Immature natural killer cell (primary cell): ENCODE measurements around the gene FGGY. TPM values are rescaled to one million over a fixed set of nuclear protein-coding genes. Genes with fewer than 3 reads are reported as not detected.

ENCODE experiments used
- DNase-seq, 3 donors: peaks; one replicate each; pipeline ENCODE4 v3.0.0; 2022; ENCODE audit warnings: mixed read lengths in 1 of 3
- H3K27ac Mint-ChIP-seq, 6 donors: one replicate each; pipeline ENCODE4 v1.8.0; 2020; ENCODE audit warnings: mixed read lengths in 6 of 6, mild to moderate bottlenecking in 5 of 6, inconsistent platforms in 4 of 6, moderate library complexity in 3 of 6
- H3K27me3 Mint-ChIP-seq, 3 donors: one replicate each; pipeline ENCODE4 v1.8.0; 2020 to 2021; ENCODE audit warnings: low read depth in 3 of 3, mild to moderate bottlenecking in 3 of 3, mixed read lengths in 3 of 3, moderate library complexity in 3 of 3, inconsistent platforms in 1 of 3
- H3K36me3 Mint-ChIP-seq, 3 donors: one replicate each; pipeline ENCODE4 v1.8.0; 2020; ENCODE audit warnings: mixed read lengths in 3 of 3, inconsistent platforms in 2 of 3, mild to moderate bottlenecking in 2 of 3
- H3K4me1 Mint-ChIP-seq, 2 donors: one replicate each; pipeline ENCODE4 v1.8.0; 2020; ENCODE audit warnings: inconsistent platforms in 2 of 2, mild to moderate bottlenecking in 2 of 2, mixed read lengths in 2 of 2, moderate library complexity in 1 of 2
- H3K4me3 Mint-ChIP-seq, 5 donors: one replicate each; pipeline ENCODE4 v1.8.0; 2020; ENCODE audit warnings: mild to moderate bottlenecking in 5 of 5, mixed read lengths in 5 of 5, inconsistent platforms in 3 of 5, moderate library complexity in 3 of 5
- H3K9me3 Mint-ChIP-seq, 6 donors: one replicate each; pipeline ENCODE4 v1.8.0; 2020; ENCODE audit warnings: mild to moderate bottlenecking in 6 of 6, mixed read lengths in 6 of 6, inconsistent platforms in 4 of 6, moderate library complexity in 3 of 6
- polyA plus RNA-seq, 3 donors: library from polyadenylated mRNA; unstranded; fragments of 300-500 nt; fragmentation: Illumina TruSeq; gene quantifications; one replicate each; pipeline ENCODE4 v1.2.3, GENCODE V29; 2021

FGGY gene
- polyA plus RNA-seq, 3 donors from 2014 or later, result 4.0 to 8.4 (median 5.1) TPM

DNA sequence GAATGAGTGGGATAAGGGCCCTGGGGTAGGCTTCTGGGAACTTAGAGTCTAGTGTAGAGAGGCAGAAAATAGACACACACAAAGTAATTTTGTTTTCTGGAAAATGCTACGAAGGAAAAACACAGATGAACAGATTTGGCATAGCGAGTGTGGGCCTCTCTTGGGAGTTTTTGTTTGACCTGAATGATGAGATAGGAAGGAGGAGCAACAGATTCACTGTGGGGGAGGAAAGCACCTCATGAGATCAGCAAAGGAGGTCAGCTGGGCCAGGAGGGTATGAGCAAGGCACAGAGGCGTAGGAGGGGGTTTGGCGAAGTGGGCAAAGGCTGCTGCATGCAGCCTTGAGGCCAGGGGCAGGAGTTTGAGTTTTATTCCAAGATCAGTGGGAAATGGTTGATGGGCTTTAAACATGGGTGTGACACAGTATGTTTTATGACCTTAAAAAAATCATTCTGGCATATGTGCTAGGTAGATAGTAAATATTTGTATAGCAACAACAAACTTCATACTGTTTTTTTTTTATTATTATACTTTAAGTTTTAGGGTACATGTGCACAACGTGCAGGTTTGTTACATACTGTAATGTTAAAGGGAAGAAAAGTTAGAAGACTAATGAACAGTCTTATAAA is 57.9 kb downstream of the FGGY start:
- H3K36me3 Mint-ChIP-seq, result peaks cover 3 to 21% (median 19%) of the 10 kb centered on the region in 3 donors
- peaks cover 0 to 2% (median 0%) of the 10 kb centered on the region in 3 donors for H3K27me3 Mint-ChIP-seq
- peaks cover 0 to 2% of the 10 kb centered on the region in 2 donors for H3K4me1 Mint-ChIP-seq
- H3K27ac Mint-ChIP-seq, result no peak overlapping the region
- H3K4me3 Mint-ChIP-seq, result no peak overlapping the region
- no peaks in the 10 kb centered on the region for H3K9me3 Mint-ChIP-seq
- DNase-seq, result no peak

GRCh38 chr1:59355361-59355760 is 58.5 kb downstream of the FGGY start:
- peaks cover 3 to 21% (median 17%) of the 10 kb centered on the region in 3 donors for H3K36me3 Mint-ChIP-seq
- H3K27me3 Mint-ChIP-seq, result peaks cover 0 to 2% (median 0%) of the 10 kb centered on the region in 3 donors
- H3K4me1 Mint-ChIP-seq, result peaks cover 0 to 2% of the 10 kb centered on the region in 2 donors
- no peaks in the 10 kb centered on the region for H3K9me3 Mint-ChIP-seq
- no peak for DNase-seq
- H3K4me3 Mint-ChIP-seq, result no peak overlapping the region
- no peak overlapping the region for H3K27ac Mint-ChIP-seq

- H3K36me3 Mint-ChIP-seq, result peaks cover 3 to 19% (median 17%) of the 10 kb centered on the region in 3 donors
- no peak overlapping the region for H3K4me3 Mint-ChIP-seq
- peaks cover 0 to under 1% of the 10 kb centered on the region in 2 donors for H3K4me1 Mint-ChIP-seq
- no peak for DNase-seq
- no peaks in the 10 kb centered on the region for H3K27me3 Mint-ChIP-seq
- H3K9me3 Mint-ChIP-seq, result no peaks in the 10 kb centered on the region
- no peak overlapping the region for H3K27ac Mint-ChIP-seq
Observed at GRCh38 chr1:59356627-59357026, 59.7 kb downstream of the FGGY start.

DNA sequence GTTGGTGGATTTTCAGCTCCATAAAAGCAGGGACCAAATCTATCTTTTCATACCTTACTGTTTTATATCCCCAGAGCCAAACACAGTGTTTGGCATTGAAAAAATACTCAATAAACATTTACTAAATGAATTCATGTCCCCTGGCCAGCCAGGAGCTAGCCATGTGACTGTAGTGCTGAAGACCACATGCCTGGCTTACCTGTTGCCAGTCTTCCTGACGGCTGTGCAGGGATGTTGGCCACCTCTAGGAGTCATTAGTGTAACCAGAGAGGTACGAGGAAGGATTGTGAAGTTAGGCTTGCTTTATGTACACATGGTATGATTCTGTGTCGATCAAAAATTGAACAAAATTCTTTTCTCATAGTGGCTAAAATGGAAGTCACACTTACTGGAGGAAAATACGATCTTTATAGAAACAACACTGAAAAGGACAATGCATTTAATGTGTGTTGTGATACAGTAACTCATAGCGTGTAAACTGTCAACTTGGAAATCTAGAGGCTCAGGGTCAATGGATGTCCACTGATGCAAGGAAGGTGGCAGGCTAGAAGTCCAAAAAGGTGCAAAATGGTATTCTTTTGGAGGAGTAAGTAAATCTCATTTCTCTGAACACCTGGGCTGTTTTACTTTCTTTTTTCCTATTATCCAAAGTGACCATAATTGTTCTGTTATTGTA is 60.9 kb downstream of the FGGY start:
- H3K4me3 Mint-ChIP-seq, result no peak overlapping the region

GRCh38 chr1:59359325-59359724 is 62.4 kb downstream of the FGGY start:
- no peak for DNase-seq
- no peaks in the 10 kb centered on the region for H3K4me1 Mint-ChIP-seq
- peaks cover 13 to 25% (median 23%) of the 10 kb centered on the region in 3 donors for H3K36me3 Mint-ChIP-seq
- no peak overlapping the region for H3K27ac Mint-ChIP-seq
- no peak overlapping the region for H3K4me3 Mint-ChIP-seq
- H3K27me3 Mint-ChIP-seq, result no peaks in the 10 kb centered on the region
- H3K9me3 Mint-ChIP-seq, result no peaks in the 10 kb centered on the region

More for the DNA sequence above, 60.9 kb downstream of the FGGY start:
- Mint-ChIP-seq H3K9me3 (no peaks in the 10 kb centered on the region), H3K36me3 (peaks cover 11 to 26% (median 22%) of the 10 kb centered on the region in 3 donors), H3K4me1 (no peaks in the 10 kb centered on the region), H3K27me3 (no peaks in the 10 kb centered on the region), H3K27ac (no peak overlapping the region)
- DNase-seq, result no peak

- DNase-seq, result no peak
- peaks cover 21 to 28% (median 25%) of the 10 kb centered on the region in 3 donors for H3K36me3 Mint-ChIP-seq
- H3K4me3 Mint-ChIP-seq, result no peak overlapping the region
- H3K9me3 Mint-ChIP-seq, result no peaks in the 10 kb centered on the region
- no peaks in the 10 kb centered on the region for H3K27me3 Mint-ChIP-seq
- no peaks in the 10 kb centered on the region for H3K4me1 Mint-ChIP-seq
- H3K27ac Mint-ChIP-seq, result no peak overlapping the region
Observed at GRCh38 chr1:59360170-59360569, 63.3 kb downstream of the FGGY start.

DNA sequence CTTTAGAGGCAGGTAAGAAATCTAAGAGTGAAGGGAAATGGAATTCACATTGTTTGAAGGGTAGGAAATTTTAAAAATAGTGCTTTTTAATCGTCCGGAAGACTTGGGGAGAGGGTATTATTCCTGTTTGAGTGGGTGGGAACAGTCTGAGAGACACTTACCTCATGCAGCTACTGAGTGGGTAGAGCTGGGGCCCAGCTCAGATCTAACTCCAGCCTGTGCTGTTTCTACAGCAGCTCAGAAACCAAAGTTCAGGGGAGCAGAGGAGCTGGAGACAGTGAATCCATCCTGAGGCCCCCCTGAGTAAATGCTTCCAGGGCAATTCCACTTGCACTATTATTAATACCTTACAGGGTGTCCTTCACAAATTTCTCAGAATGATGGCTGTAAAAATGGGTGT is 63.8 kb downstream of the FGGY start:
- H3K27me3 Mint-ChIP-seq, result no peaks in the 10 kb centered on the region
- H3K27ac Mint-ChIP-seq, result no peak overlapping the region
- no peaks in the 10 kb centered on the region for H3K9me3 Mint-ChIP-seq
- no peak for DNase-seq
- no peak overlapping the region for H3K4me3 Mint-ChIP-seq
- H3K4me1 Mint-ChIP-seq, result no peaks in the 10 kb centered on the region
- H3K36me3 Mint-ChIP-seq, result peaks cover 21 to 31% (median 31%) of the 10 kb centered on the region in 3 donors

DNA sequence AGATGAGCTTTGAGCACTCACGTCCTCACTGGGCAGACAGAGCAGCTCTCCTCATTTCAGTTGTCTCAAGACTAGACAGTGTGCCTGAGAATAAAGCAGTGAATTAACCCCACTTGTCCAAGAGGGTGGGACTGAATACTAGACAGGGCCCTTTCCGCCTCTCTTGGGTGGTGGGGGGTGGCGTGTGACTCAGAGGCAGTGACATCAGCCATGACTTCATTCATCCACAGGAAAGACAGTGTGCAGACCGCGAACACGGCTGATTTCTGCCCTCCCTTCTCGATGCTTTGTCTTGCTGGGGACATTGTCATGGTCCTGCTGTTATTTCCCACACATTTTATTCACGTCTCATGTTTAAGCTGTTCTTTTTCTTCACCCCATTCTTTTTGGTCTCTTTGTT is 64.9 kb downstream of the FGGY start:
- Mint-ChIP-seq H3K9me3 (no peaks in the 10 kb centered on the region), H3K27ac (peak overlapping the region in 1 of 6 donors; percentile 3), H3K4me3 (no peak overlapping the region), H3K4me1 (no peaks in the 10 kb centered on the region), H3K27me3 (no peaks in the 10 kb centered on the region), H3K36me3 (peaks cover 26 to 37% (median 31%) of the 10 kb centered on the region in 3 donors)
- no peak for DNase-seq

GRCh38 chr1:59364037-59364436 is 67.1 kb downstream of the FGGY start:
- no peak for DNase-seq
- H3K9me3 Mint-ChIP-seq, result no peaks in the 10 kb centered on the region
- H3K4me3 Mint-ChIP-seq, result no peak overlapping the region
- no peaks in the 10 kb centered on the region for H3K4me1 Mint-ChIP-seq
- H3K27me3 Mint-ChIP-seq, result no peaks in the 10 kb centered on the region
- H3K27ac Mint-ChIP-seq, result no peak overlapping the region
- peaks cover 30 to 42% (median 41%) of the 10 kb centered on the region in 3 donors for H3K36me3 Mint-ChIP-seq

- H3K9me3 Mint-ChIP-seq, result no peaks in the 10 kb centered on the region
- H3K27me3 Mint-ChIP-seq, result peaks cover 0 to 2% (median 0%) of the 10 kb centered on the region in 3 donors
Observed at GRCh38 chr1:59366346-59366745, 69.5 kb downstream of the FGGY start.

GRCh38 chr1:59367301-59368007 is 70.6 kb downstream of the FGGY start:
- Mint-ChIP-seq H3K4me1 (no peaks in the 10 kb centered on the region), H3K27me3 (peaks cover 0 to 2% (median 0%) of the 10 kb centered on the region in 3 donors), H3K9me3 (no peaks in the 10 kb centered on the region), H3K27ac (no peak overlapping the region), H3K4me3 (no peak overlapping the region), H3K36me3 (peaks cover 25 to 38% (median 34%) of the 10 kb centered on the region in 3 donors)
- no peak for DNase-seq

More at GRCh38 chr1:59366346-59366745, 69.5 kb downstream of the FGGY start:
- Mint-ChIP-seq H3K36me3 (peaks cover 30 to 42% (median 39%) of the 10 kb centered on the region in 3 donors), H3K27ac (no peak overlapping the region), H3K4me3 (no peak overlapping the region), H3K4me1 (no peaks in the 10 kb centered on the region)
- no peak for DNase-seq

- peaks cover 23 to 33% (median 28%) of the 10 kb centered on the region in 3 donors for H3K36me3 Mint-ChIP-seq
Observed at GRCh38 chr1:59368008-59368670, 71.2 kb downstream of the FGGY start.

GRCh38 chr1:59375321-59376220 is 78.7 kb downstream of the FGGY start:
- no peak overlapping the region for H3K4me3 Mint-ChIP-seq
- H3K27ac Mint-ChIP-seq, result no peak overlapping the region

More at GRCh38 chr1:59368008-59368670, 71.2 kb downstream of the FGGY start:
- Mint-ChIP-seq H3K4me3 (no peak overlapping the region), H3K27ac (no peak overlapping the region), H3K27me3 (peaks cover 0 to 2% (median 0%) of the 10 kb centered on the region in 3 donors), H3K9me3 (no peaks in the 10 kb centered on the region), H3K4me1 (no peaks in the 10 kb centered on the region)
- DNase-seq, result no peak

More at GRCh38 chr1:59375321-59376220, 78.7 kb downstream of the FGGY start:
- peaks cover 0 to 3% (median 0%) of the 10 kb centered on the region in 3 donors for H3K27me3 Mint-ChIP-seq
- H3K4me1 Mint-ChIP-seq, result peaks cover 0 to 6% of the 10 kb centered on the region in 2 donors
- peaks cover 0 to 20% (median 3%) of the 10 kb centered on the region in 3 donors for H3K36me3 Mint-ChIP-seq
- no peaks in the 10 kb centered on the region for H3K9me3 Mint-ChIP-seq
- DNase-seq, result no peak
